Colonic mucosa (tissue), 4 donors: ENCODE data around the gene ATP8A1. TPM values are rescaled to one million over a fixed set of nuclear protein-coding genes. Genes with fewer than 3 reads are reported as not detected.

Experiments
- DNase-seq: peaks from one replicate; pipeline ENCODE4 v3.0.0-alpha.2; 2020
- H3K27ac ChIP-seq: fragments of 200-600 bp; one replicate; pipeline ENCODE4 v1.8.0; 2021
- H3K27me3 ChIP-seq: fragments of 200-600 bp; one replicate; pipeline ENCODE4 v1.8.0; 2021
- H3K36me3 ChIP-seq: fragments of 200-600 bp; one replicate; pipeline ENCODE4 v1.8.0; 2021
- H3K4me1 ChIP-seq: fragments of 200-600 bp; one replicate; pipeline ENCODE4 v1.8.0; 2021; ENCODE audit warnings: mild to moderate bottlenecking
- H3K4me3 ChIP-seq: fragments of 200-600 bp; one replicate; pipeline ENCODE4 v1.8.0; 2021
- H3K9ac ChIP-seq, 2 donors: one replicate each; pipeline ENCODE4 v1.7.0; 2013; ENCODE audit warnings: control low read depth in 2 of 2, low read depth in 2 of 2, low read length in 2 of 2
- H3K9me3 ChIP-seq: fragments of 200-600 bp; one replicate; pipeline ENCODE4 v1.8.0; 2021
- intact Hi-C: fragments of 100-400 bp; cut with DNase I; formaldehyde crosslinking; loops from one replicate; pipeline ENCODE4 v1.14.1; 2022
- total RNA-seq, 2 donors: library from RNA; stranded (reverse); fragmentation: NEBNext Ultra II Directional in 1 of 2; extraction: Animal tissue kit (Norgen Biotek cat#: 25700) in 1 of 2; gene quantifications; one replicate each; pipeline ENCODE4 v1.2.1, GENCODE V29; 2021
- TF ChIP-seq, protein P1 (sequence below): fragments of 200-600 bp; IDR thresholded peaks from one replicate; pipeline ENCODE4 v1.8.0; 2022; ENCODE audit warnings: antibody characterized with exemption, mild to moderate bottlenecking
- donor health status: healthy.
- donor health status: DM: no; HTN: no; CAD: no.
- donor health status: DM: no; HTN: no; CAD: no.

The ATP8A1 gene
- total RNA-seq, 2 donors from 2014 or later = 19.1 to 34.0 TPM

DNA sequence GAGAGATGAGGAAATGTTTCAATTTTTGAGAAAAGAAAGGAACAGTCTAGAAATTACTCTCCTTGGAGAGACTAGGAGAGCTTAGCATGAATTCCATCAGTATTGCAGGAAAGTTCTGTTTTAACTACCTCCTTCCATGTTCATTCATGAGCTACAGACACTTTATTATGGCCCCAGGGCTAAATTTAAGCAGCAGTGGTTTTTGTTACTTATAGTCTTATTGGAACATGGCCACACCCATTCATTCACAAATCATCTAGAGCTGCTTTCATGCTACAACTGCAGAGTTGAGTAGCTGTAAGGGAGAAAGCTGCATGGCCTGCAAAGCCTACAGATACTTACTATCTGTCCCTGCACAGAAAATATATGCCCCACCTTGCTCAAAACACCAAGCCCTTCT is 178.0 kb downstream of the ATP8A1 start:
- no peak overlapping the region for H3K27ac ChIP-seq
- DNase-seq = no peak
- no peak overlapping the region for H3K4me3 ChIP-seq
- no peaks in the 10 kb centered on the region for H3K36me3 ChIP-seq
- no peaks in the 10 kb centered on the region for H3K9me3 ChIP-seq
- no peak overlapping the region for H3K9ac ChIP-seq
- no peaks in the 10 kb centered on the region for H3K4me1 ChIP-seq
- intact Hi-C loops = no loop called here
- H3K27me3 ChIP-seq = no peaks in the 10 kb centered on the region
- TF ChIP-seq, protein P1, sequence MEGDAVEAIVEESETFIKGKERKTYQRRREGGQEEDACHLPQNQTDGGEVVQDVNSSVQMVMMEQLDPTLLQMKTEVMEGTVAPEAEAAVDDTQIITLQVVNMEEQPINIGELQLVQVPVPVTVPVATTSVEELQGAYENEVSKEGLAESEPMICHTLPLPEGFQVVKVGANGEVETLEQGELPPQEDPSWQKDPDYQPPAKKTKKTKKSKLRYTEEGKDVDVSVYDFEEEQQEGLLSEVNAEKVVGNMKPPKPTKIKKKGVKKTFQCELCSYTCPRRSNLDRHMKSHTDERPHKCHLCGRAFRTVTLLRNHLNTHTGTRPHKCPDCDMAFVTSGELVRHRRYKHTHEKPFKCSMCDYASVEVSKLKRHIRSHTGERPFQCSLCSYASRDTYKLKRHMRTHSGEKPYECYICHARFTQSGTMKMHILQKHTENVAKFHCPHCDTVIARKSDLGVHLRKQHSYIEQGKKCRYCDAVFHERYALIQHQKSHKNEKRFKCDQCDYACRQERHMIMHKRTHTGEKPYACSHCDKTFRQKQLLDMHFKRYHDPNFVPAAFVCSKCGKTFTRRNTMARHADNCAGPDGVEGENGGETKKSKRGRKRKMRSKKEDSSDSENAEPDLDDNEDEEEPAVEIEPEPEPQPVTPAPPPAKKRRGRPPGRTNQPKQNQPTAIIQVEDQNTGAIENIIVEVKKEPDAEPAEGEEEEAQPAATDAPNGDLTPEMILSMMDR = no peak

GRCh38 chr4:42478509-42478908 is 178.4 kb downstream of the ATP8A1 start:
- TF ChIP-seq, protein P1 = no peak
- Histone ChIP-seq H3K4me3 (no peak overlapping the region), H3K27ac (no peak overlapping the region), H3K36me3 (no peaks in the 10 kb centered on the region), H3K9me3 (no peaks in the 10 kb centered on the region), H3K27me3 (no peaks in the 10 kb centered on the region), H3K4me1 (no peaks in the 10 kb centered on the region), H3K9ac (no peak overlapping the region)
- no peak for DNase-seq
- intact Hi-C loops = no loop called here

GRCh38 chr4:42474406-42474805 is 182.5 kb downstream of the ATP8A1 start:
- H3K27ac ChIP-seq = no peak overlapping the region
- no peak overlapping the region for H3K4me3 ChIP-seq
- H3K36me3 ChIP-seq = no peaks in the 10 kb centered on the region
- intact Hi-C loops = no loop called here
- no peaks in the 10 kb centered on the region for H3K4me1 ChIP-seq
- H3K9ac ChIP-seq = no peak overlapping the region
- no peaks in the 10 kb centered on the region for H3K9me3 ChIP-seq
- no peaks in the 10 kb centered on the region for H3K27me3 ChIP-seq
- TF ChIP-seq, protein P1 = no peak
- no peak for DNase-seq

DNA sequence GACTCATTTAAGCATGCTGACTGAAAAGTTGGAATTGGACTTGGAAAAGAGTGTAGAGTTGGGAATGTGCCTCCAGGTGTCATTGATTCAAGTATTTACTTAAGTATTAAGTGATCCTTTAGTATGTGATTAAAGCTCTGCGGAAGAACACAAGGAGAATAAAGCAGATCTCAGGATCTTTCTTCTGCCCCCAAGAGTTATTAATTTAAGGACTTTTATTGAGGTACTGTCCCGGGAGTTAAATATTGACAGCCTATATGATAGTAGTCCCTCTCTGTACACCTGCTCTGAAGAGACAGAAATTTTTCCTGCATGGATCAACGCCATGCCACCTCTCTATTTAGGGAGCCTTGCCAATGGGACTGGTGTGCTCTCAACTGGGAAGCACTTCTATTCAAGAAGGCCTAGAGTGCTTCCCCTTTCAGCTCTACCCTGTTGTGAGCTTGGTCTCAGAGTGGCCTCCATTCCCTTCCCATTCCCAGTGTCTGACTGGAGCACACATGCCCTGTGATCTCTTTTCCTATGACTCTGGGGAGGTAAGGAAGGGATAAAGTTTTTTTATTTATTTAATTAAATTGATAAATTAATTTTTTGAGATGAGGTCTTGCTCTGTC is 183.7 kb downstream of the ATP8A1 start:
- Histone ChIP-seq H3K4me3 (no peak overlapping the region), H3K36me3 (no peaks in the 10 kb centered on the region), H3K9me3 (no peaks in the 10 kb centered on the region), H3K27ac (no peak overlapping the region), H3K9ac (no peak overlapping the region), H3K27me3 (no peaks in the 10 kb centered on the region), H3K4me1 (no peaks in the 10 kb centered on the region)
- no peak for DNase-seq
- intact Hi-C loops = no loop called here
- TF ChIP-seq, protein P1 = no peak

DNA sequence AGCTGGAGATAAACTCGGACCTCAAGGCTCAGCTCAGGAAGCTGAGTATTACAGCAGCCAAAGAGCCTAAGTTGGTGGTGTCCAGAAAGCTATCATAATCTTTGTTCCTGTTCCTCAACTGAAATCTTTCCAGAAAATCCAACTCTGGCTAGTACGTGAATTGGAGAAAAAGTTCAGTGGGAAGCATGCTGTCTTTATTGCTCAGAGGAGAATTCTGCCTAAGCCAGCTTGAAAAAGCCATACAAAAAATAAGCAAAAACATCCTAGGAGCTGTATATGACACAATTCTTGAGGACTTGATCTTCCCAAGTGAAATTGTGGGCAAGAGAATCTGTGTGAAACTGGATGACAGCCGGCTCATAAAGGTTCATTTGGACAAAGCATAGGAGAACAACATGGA is 185.0 kb downstream of the ATP8A1 start:
- Histone ChIP-seq H3K27ac (no peak overlapping the region), H3K36me3 (no peaks in the 10 kb centered on the region), H3K27me3 (no peaks in the 10 kb centered on the region), H3K9me3 (no peaks in the 10 kb centered on the region), H3K9ac (no peak overlapping the region), H3K4me1 (no peaks in the 10 kb centered on the region), H3K4me3 (no peak overlapping the region)
- TF ChIP-seq, protein P1 = no peak
- no peak for DNase-seq
- intact Hi-C loops = no loop called here
